BLaER1 (cell line): ENCODE results near the gene LRRC8E.

Experiments used
- H3K27ac ChIP-seq: shearing (Covaris generic); formaldehyde crosslinking; 2 replicates; pipeline ENCODE4 v1.8.1; 2022
- H3K27me3 ChIP-seq: shearing (Covaris generic); formaldehyde crosslinking; 2 replicates; pipeline ENCODE4 v1.8.1; 2022
- H3K36me3 ChIP-seq: shearing (Covaris generic); formaldehyde crosslinking; 2 replicates; pipeline ENCODE4 v1.8.1; 2022
- H3K4me1 ChIP-seq: shearing (Covaris generic); formaldehyde crosslinking; 2 replicates; pipeline ENCODE4 v1.8.1; 2022
- H3K4me2 ChIP-seq: shearing (Covaris generic); formaldehyde crosslinking; 2 replicates; pipeline ENCODE4 v1.8.1; 2022
- H3K4me3 ChIP-seq: shearing (Covaris generic); formaldehyde crosslinking; 2 replicates; pipeline ENCODE4 v1.8.1; 2022
- H3K9ac ChIP-seq: shearing (Covaris generic); formaldehyde crosslinking; 2 replicates; pipeline ENCODE4 v1.8.1; 2022
- H3K9me3 ChIP-seq: shearing (Covaris generic); formaldehyde crosslinking; 2 replicates; pipeline ENCODE4 v1.8.1; 2022
- H4K20me1 ChIP-seq: shearing (Covaris generic); formaldehyde crosslinking; 2 replicates; pipeline ENCODE4 v1.8.1; 2022
- Cebpa-rat ChIP-seq: shearing (Covaris generic); IDR thresholded peaks from 2 replicates; pipeline ENCODE4 v1.8.1; 2022

LRRC8E gene

GRCh38 chr19:7846155-7846646, 42.1 kb upstream of the LRRC8E start:
- Histone ChIP-seq H3K4me3 (no peak overlapping the region), H3K4me2 (no peak overlapping the region), H3K27me3 (no peaks in the 10 kb centered on the region), H3K36me3 (no peaks in the 10 kb centered on the region), H3K27ac (no peak overlapping the region), H3K9ac (no peak overlapping the region), H3K9me3 (no peaks in the 10 kb centered on the region), H4K20me1 (peaks cover 14% of the 10 kb centered on the region), H3K4me1 (peaks cover 32% of the 10 kb centered on the region)
- TF ChIP-seq Cebpa-rat: no peak

GRCh38 chr19:7847664-7848063, 40.6 kb upstream of the LRRC8E start:
- Histone ChIP-seq H3K4me1 (peaks cover 31% of the 10 kb centered on the region), H3K9ac (no peak overlapping the region), H3K27me3 (no peaks in the 10 kb centered on the region), H3K9me3 (no peaks in the 10 kb centered on the region), H3K4me3 (no peak overlapping the region), H4K20me1 (peaks cover 14% of the 10 kb centered on the region; the same call in 1 of the 2 replicates), H3K4me2 (no peak overlapping the region), H3K36me3 (no peaks in the 10 kb centered on the region), H3K27ac (no peak overlapping the region)
- TF ChIP-seq Cebpa-rat: no peak

- no peak for TF ChIP-seq Cebpa-rat
- H3K9me3 ChIP-seq: no peaks in the 10 kb centered on the region
- no peaks in the 10 kb centered on the region for H3K36me3 ChIP-seq
- H3K4me2 ChIP-seq: no peak overlapping the region; the same call in 1 of the 2 replicates
- H3K9ac ChIP-seq: no peak overlapping the region
- no peak overlapping the region for H3K27ac ChIP-seq
- peaks cover 40% of the 10 kb centered on the region for H3K4me1 ChIP-seq
- H4K20me1 ChIP-seq: peaks cover 20% of the 10 kb centered on the region; the same call in 1 of the 2 replicates
- no peak overlapping the region for H3K4me3 ChIP-seq
- no peaks in the 10 kb centered on the region for H3K27me3 ChIP-seq
Observed at GRCh38 chr19:7848779-7849457, 39.4 kb upstream of the LRRC8E start.

- Histone ChIP-seq H3K9me3 (no peaks in the 10 kb centered on the region), H3K27me3 (no peaks in the 10 kb centered on the region), H3K4me2 (peak overlapping the region; percentile 75; the same call in 1 of the 2 replicates), H3K9ac (no peak overlapping the region), H3K27ac (no peak overlapping the region), H3K4me1 (peaks cover 40% of the 10 kb centered on the region), H4K20me1 (peaks cover 19% of the 10 kb centered on the region; the same call in 1 of the 2 replicates), H3K36me3 (no peaks in the 10 kb centered on the region), H3K4me3 (no peak overlapping the region)
- TF ChIP-seq Cebpa-rat: no peak
Observed at GRCh38 chr19:7849631-7849999, 38.7 kb upstream of the LRRC8E start.

GRCh38 chr19:7850000-7850813, 38.1 kb upstream of the LRRC8E start:
- TF ChIP-seq Cebpa-rat: no peak

GRCh38 chr19:7850945-7851622, 37.2 kb upstream of the LRRC8E start:
- Histone ChIP-seq H4K20me1 (0 out of 2 replicates have a peak, but pooled peaks cover 8% of the 10 kb centered on the region), H3K27ac (peak overlapping the region; percentile 38; the same call in 1 of the 2 replicates), H3K36me3 (no peaks in the 10 kb centered on the region), H3K27me3 (no peaks in the 10 kb centered on the region), H3K9ac (no peak overlapping the region), H3K4me3 (no peak overlapping the region), H3K4me1 (peaks cover 40% of the 10 kb centered on the region), H3K4me2 (peak overlapping the region; percentile 75; the same call in 1 of the 2 replicates), H3K9me3 (no peaks in the 10 kb centered on the region)
- no peak for TF ChIP-seq Cebpa-rat

More at GRCh38 chr19:7850000-7850813, 38.1 kb upstream of the LRRC8E start:
- no peaks in the 10 kb centered on the region for H3K9me3 ChIP-seq
- H3K9ac ChIP-seq: 0 out of 2 replicates have a peak overlapping the region, but pooled peaks have one; percentile 43
- peaks cover 40% of the 10 kb centered on the region for H3K4me1 ChIP-seq
- no peaks in the 10 kb centered on the region for H3K27me3 ChIP-seq
- peak overlapping the region; percentile 75 for H3K4me2 ChIP-seq
- H3K36me3 ChIP-seq: no peaks in the 10 kb centered on the region
- H4K20me1 ChIP-seq: peaks cover 14% of the 10 kb centered on the region; the same call in 1 of the 2 replicates
- H3K27ac ChIP-seq: peak overlapping the region; percentile 38; the same call in 1 of the 2 replicates
- H3K4me3 ChIP-seq: no peak overlapping the region

- no peak overlapping the region for H3K4me3 ChIP-seq
- no peak overlapping the region for H3K27ac ChIP-seq
- no peaks in the 10 kb centered on the region for H3K9me3 ChIP-seq
- H3K9ac ChIP-seq: no peak overlapping the region
- no peaks in the 10 kb centered on the region for H3K27me3 ChIP-seq
- H4K20me1 ChIP-seq: 0 out of 2 replicates have a peak, but pooled peaks cover 8% of the 10 kb centered on the region
- no peak overlapping the region for H3K4me2 ChIP-seq
- H3K4me1 ChIP-seq: peaks cover 40% of the 10 kb centered on the region
- no peak for TF ChIP-seq Cebpa-rat
- no peaks in the 10 kb centered on the region for H3K36me3 ChIP-seq
Observed at GRCh38 chr19:7851623-7852500, 36.4 kb upstream of the LRRC8E start.

GRCh38 chr19:7852851-7853769, 35.2 kb upstream of the LRRC8E start:
- TF ChIP-seq Cebpa-rat: no peak

More at GRCh38 chr19:7852851-7853769, 35.2 kb upstream of the LRRC8E start:
- no peaks in the 10 kb centered on the region for H3K36me3 ChIP-seq
- peak overlapping the region; percentile 55 for H3K4me2 ChIP-seq
- H3K9ac ChIP-seq: no peak overlapping the region
- H3K9me3 ChIP-seq: no peaks in the 10 kb centered on the region
- no peak overlapping the region for H3K4me3 ChIP-seq
- peaks cover 2% of the 10 kb centered on the region; the same call in 1 of the 2 replicates for H3K27me3 ChIP-seq
- peaks cover 45% of the 10 kb centered on the region for H3K4me1 ChIP-seq
- no peak overlapping the region for H3K27ac ChIP-seq
- H4K20me1 ChIP-seq: 0 out of 2 replicates have a peak, but pooled peaks cover 8% of the 10 kb centered on the region
